Measurements from ENCODE around the gene RGS6.

DNA sequence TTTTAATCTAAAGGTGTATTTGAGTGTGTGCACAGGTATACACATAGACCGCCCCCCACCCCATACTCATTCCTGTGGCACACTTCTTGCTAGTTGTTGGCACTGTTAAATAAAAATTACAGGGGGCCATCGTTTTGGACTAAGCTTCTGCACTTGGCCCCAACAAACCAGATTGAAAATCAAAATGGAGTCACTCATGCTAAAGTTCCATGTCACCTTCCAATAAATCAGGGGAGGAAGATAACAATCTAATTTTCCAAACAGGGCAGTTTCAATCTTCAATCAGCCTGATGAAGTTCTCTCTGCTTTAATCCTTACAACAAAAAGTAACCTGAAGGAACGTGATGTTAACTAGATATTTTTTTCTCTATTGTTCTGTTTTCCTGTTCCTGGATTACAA lies 78.2 kb downstream of the RGS6 start:
- TF ChIP-seq, protein P1, sequence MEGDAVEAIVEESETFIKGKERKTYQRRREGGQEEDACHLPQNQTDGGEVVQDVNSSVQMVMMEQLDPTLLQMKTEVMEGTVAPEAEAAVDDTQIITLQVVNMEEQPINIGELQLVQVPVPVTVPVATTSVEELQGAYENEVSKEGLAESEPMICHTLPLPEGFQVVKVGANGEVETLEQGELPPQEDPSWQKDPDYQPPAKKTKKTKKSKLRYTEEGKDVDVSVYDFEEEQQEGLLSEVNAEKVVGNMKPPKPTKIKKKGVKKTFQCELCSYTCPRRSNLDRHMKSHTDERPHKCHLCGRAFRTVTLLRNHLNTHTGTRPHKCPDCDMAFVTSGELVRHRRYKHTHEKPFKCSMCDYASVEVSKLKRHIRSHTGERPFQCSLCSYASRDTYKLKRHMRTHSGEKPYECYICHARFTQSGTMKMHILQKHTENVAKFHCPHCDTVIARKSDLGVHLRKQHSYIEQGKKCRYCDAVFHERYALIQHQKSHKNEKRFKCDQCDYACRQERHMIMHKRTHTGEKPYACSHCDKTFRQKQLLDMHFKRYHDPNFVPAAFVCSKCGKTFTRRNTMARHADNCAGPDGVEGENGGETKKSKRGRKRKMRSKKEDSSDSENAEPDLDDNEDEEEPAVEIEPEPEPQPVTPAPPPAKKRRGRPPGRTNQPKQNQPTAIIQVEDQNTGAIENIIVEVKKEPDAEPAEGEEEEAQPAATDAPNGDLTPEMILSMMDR (conservative IDR thresholded peaks at IDR 0.05; ENCODE audit: low read depth, low read length): no peak
- TF ChIP-seq POLR2A (IDR thresholded peaks at IDR 0.05; ENCODE audit: low read depth, low read length): no peak
- TF ChIP-seq RAD21 (IDR thresholded peaks at IDR 0.05; ENCODE audit: low read length): no peak
- TF ChIP-seq CEBPB (IDR thresholded peaks at IDR 0.05; ENCODE audit: low read depth, low read length): no peak
- no peak for TF ChIP-seq FOS (IDR thresholded peaks at IDR 0.05; ENCODE audit: low read depth, low read length)
- TF ChIP-seq SMC3 (IDR thresholded peaks at IDR 0.05; ENCODE audit: low read depth, low read length): no peak
- no peak for TF ChIP-seq MAFK (IDR thresholded peaks at IDR 0.05; ENCODE audit: low read depth, low read length)
